GM18909 (cell line): ENCODE measurements around the gene RNF11.
A peak's percentile ranks its signal among the peaks of the same experiment; 100 is the strongest.

Source experiments
- ATAC-seq: cut with Tn5 transposase; IDR thresholded peaks from one replicate; pipeline ENCODE4 v1.9.1; 2021; ENCODE audit warnings: mild to moderate bottlenecking; ENCODE audit not compliant: unreplicated experiment, poor library complexity

The RNF11 gene

DNA sequence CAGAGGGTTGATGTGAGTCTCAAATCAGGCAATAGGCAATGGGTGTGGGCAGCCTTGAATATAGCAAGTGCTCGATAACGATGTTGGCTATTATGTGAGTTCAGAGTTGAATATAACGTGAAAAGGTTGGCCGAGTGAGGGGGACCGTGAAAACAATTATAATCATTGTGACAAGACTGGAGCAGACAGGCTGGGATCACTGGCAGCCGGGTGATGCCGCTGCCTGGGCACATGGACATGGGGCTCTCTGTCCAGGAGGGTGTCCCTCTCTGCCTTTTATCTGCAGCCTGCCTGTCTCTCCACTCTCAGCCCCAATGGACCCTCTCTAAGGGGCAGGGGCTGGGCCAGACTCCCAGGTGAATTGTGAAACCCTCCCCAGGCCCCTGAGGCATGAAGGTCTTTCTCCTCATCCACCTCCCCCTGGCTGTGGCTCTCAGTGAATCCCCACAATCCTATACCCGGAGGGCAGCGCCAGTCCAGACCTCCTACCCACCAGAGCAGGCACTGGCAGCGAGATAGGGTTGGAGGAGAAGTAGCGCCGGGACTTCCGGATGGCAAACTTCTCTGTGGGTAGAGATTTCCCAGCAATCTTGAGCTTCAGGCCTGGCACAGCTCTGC lies 57.9 kb downstream of the RNF11 start:
- ATAC-seq, result no peak

DNA sequence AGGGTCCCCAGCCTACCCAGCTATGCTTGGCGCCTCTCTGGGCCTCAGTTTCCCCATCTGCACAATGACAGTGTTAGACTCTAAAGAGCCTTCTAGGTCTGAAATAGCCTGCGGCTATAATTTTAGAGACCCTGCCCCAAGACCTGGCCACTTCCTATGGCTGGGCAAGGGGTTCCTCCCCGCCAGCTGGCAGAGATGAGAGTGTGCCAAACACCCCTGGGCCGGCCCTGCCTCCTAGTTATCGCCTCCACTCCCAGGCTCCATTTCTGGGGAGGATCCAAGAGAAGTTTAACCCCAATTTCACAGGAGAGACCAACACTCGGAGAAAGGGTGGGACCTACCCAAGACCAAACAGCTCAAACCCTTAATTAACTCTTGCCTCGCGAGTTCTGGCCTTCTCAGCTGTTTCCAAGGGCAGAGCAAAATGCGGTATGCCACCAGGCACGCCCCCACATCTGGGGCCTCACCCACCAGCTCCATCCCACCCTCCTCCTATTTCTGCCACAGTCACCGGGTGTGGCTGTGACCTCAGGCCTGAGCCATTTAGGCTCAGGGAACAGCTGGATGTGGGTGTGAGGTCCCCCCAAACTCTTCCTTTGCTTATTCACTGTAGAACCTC lies 58.6 kb downstream of the RNF11 start:
- no peak for ATAC-seq

DNA sequence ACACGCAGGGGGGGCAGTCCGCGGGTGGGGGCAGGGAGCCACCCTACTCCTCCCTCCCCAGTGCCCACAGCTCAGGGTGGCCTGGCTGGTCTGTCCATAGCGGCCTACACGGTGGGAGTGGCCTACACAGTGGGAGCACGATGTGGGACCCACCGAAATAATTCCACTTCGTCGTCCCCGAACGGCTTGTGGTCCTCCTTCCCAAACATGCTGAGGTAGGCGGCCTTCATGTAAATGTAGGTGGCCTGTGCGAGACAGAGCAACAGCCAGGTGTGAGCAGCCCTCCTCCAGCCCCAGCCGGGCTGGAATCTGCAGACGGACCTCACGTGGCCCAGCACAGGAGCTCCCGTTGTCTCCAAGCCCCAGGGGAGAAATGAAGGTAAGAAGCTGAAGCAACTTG lies 59.9 kb downstream of the RNF11 start:
- ATAC-seq, result no peak

DNA sequence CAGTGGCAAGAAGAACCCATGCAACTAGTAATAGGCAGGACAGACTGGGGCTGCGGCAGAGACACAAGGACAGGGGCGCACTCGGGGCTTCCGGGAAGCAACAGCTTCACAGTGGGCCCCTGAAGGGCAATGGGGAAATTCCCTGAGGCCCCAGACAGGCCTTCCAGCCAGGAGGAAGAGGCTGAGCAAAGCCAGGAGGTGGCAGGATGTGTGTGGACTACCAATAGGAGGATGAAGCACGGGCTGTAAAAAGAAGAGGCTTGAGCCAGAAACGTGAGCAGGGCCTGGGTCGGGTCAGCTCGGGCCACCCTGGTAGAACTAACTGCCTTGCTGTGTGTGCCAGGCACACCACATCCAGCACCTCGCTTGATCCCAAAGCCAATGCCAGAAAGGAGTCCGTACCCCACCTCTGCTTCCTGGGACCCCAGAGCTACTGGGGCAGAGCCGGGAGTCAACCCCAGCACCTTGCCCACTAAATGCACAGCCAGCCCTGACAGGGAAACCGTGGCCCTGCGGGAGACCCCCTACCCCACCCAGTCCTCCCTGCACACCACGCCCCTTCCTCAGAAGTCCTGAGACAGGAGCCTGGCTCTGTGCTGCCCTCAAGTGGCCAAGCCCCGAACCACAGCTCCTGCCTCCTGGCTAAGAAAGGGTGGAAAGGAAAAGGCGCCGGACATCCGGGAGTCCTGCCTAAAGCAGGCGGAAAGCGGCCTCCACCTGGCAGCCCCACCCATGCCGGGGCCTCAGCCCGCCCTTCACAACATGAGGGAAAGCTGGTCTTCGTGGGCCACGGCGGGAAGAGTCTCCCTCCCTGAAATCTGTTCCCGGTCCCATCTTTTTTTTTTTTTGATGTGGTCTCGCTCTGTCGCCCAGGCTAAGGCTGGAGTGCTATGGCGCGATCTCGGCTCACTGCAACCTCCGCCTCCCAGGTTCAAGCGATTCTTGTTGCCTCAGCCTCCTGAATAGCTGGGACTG lies 60.6 kb downstream of the RNF11 start:
- ATAC-seq, result peak; percentile 66

DNA sequence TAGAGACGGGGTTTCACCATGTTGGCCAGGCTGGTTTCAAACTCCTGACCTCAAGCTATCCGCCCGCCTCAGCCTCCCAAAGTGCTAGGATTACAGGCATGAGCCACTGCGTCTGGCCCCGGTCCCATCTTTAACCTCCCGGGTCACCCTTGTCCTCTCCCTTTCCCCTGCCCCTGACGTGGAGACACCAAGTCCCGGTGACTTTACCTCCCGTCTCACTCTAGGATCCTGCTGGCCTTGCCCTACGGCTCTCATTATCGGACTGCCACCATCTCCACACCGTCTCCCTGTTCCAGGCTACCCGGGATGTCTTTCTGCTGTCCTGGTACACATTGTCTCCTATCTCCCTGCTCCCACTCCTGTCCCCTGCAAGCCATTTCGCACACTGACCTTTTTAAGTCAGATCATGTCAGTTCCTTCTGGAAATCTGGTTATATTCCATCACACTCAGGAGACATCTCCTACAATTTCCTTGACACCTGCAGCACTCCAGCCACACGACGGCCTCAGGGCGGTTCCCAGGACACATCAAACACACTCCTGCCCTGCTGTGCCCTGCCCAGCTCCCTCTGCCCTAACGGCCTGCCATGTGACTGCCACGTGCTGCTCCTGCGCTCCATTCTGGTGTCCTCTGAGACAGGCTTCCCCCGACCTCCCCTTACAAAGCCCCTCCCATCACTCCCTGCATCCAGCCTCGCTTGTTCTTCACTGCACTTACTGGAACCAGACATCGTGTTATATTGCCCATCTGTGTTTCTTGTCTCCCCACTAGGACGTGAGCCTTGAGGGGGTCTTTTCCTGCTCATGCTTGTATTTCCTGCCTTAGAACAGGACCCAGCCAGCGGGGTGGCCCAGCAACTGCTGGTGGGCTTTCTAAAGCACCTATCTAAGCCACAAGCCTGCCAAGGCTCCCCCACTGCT lies 61.6 kb downstream of the RNF11 start:
- no peak for ATAC-seq

DNA sequence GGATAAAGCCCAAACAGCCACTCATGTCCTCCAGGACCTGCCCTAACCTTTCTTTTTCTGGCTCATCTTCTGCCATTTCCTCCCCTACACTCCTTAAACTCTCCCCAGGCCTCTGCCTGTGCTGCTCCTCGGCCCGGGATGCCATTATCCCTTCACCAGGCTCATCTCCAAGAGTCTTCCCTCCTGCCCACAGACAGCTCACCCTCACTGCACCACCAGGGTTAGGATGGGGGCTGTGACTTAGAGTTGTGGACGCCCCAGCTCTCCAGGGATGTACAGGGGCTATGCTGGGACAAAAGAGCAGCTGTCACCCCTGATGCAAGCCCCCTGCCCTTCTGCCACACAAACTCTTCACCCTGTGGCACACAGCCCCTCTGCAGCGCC lies 62.2 kb downstream of the RNF11 start:
- ATAC-seq, result no peak

DNA sequence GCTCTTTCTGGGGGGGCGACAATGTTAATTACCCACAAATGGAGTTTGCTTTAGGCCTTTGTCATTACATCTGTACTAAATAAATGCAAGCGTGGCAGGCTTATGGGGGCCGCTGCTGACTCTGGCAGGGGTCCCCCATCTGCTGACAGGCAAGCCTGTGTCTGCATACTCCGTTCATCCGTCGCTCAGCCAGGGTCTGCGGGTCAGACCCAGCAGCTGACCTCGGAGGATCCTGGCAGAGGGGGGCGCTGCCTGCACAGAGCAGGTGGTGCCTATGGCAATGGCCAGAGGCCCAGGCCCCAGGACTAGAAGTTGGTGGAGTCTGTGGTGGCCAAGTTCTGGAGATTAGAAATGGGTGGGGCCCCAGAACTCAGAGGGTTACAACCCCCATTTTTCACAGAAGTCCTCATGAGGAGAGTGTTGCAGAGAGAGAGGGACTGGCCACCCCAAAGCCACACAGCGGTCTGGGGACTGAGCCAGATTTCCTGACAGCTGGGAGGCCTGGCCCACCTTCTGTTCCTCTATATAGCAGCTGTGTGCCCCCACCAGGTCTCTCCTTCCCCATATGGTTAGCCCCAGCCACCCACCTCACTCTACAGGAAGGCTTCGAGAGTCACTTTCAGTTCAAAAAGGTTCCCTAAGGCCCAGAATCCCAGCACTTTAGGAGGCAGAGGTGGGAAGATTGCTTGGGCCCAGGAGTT lies 63.3 kb downstream of the RNF11 start:
- no peak for ATAC-seq

DNA sequence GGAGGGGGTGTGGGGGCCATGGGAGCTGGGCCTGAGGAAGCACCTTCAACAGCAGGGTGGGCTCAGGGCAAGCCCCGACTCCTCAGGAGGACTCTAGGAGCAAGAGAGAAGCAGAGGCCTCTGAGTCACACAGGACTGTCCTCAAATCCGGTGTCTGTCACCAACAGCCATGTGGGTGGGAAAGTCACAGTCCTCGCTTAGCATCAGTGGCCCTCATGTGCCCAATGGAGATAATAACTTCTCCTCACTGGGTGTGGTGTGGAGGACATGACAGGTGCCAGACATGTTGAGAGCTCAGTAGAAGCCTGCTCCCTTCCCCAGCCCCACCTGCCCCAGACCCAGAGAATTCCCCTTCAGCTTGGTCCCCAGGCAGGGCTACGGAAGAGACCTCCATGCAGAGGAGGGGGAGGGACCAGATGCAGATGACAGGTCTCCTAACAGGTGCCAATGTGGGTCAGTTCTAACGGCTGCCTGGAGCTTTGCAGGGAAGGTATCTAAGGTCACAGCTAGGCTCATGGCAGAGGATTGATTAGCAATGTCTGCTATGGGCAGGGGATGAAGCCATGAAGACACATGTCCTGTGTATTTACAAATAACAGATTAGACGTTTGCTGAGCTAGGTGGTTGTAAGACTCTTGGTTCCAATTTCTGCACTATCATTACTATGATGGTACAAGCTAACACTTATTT lies 64.1 kb downstream of the RNF11 start:
- ATAC-seq, result no peak

DNA sequence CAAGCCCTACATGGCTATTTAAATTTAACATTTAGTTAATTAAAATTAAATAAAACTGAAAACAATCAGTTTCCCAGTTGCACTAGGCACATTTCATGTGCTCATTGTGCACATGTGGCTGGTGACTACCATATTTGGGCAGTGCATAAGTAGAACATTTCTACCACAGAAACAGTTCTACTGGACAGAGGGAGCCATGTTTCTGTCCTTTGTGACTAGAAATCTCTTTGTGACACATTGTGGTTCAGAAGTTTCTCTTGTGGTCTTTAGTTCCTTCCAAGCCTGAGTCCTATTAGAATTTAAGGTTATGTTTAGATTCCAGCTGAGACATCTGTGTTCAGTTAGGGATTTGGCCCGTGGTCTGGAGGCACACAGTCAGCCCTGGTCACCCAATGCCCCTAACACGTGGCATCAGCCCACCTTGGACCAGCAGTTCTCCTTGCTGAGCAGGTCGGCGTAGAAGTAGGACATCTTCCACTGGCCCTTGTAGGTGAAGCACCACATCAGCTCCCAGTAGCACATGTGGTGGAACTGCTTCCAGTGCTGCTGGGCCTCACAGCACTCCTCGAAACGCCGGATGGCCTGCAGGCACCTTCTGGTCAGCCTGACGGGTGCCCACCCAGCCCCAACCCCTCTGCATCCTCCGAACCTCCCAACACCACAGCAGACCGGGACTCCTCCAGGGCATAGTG lies 65.2 kb downstream of the RNF11 start:
- peak; percentile 34 for ATAC-seq

DNA sequence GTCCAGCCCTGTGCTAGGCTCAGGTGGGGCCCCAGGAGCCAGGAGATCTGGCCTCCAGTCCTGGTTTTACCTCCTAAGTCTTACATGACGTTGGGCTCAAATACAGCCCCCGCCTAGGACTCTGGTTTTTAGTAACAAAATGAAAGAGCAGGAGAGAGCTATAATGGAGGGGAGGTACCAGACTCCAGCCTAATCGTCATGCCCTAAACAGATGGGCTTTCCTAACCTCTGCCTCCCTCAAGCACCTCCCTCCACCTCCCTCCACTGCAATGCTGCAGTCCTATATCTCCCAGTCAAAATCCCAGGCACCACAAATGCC lies 65.7 kb downstream of the RNF11 start:
- ATAC-seq, result no peak

DNA sequence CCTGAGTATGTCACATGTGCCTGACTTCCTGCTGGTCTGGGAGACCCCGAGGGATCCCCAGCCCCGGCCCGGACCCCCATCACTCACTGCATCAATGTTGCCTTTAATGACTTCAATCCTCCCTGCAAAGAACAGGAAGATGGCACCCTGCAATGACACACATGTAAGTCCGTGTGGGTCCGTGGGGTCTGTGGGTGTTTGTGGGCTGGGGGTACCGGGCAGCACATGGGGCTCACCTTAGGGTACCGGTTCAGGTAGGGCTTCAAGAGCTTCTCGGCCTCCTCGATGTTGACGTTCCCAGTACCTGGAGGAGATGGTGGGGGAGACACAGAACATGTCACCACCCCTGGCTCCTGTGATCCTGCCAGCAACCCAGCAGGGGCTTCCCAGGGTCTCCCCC lies 66.2 kb downstream of the RNF11 start:
- no peak for ATAC-seq

DNA sequence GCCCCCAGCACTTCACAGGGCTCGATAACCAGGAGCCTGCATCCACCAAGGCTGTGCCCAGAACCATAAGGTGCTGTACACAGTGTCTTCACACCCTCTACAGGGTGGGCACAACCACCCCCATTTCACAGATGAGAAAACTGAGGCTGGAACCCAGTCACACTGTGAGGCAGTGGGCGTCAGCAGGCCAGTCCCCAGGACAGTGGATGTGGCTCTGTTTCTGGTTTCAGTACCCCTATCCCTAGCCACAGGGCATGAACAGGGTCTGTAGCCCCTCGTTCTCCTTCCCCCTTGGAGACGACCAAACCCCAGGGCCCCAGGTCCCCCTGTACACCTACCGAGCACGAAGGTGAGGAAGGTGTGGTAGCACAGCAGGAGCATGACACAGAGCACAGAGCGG lies 66.7 kb downstream of the RNF11 start:
- no peak for ATAC-seq

DNA sequence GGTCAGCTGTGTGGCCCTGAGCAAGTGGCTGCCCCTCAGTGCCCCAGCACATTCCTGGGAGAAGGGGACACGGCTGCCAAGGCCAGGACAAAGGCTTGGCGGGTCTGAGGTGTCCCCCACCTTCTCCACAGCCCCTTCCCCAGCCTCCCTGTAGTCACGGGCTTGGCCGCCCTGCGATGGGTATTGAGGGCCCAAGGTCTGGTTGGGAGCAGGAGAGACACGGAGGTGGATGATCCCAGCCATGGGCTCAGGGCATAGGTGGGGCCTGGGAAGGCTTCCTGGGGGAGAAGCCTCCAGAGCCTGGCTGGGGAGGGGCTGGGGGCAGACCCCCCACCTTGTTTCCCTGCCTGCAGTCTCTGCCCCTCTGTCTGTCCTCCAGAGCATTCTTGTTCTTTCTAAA lies 67.2 kb downstream of the RNF11 start:
- no peak for ATAC-seq

DNA sequence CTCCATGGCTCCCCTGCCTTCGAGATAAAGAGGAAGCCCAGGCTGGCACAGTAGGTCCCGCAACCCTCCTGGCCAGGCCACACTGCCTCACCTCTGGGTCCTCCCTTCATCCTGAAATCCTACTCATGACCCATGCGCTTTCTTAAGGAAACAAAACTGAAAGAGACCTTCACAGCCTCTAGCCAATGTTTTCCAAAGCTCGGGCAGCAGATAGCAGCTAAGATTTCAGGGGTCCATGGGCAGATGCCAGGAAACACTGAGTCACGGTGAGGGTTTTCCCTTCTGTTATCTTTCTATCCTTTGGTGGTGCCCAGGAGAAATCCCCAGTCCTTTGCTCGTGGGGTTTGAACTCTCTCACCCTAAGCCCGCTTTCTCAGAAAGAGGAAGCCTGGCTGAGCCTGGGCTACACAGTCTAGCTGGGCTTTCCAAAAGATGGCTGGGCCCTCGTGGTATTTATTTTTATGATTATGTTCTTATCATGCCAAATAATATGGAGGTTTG lies 67.7 kb downstream of the RNF11 start:
- ATAC-seq, result no peak

DNA sequence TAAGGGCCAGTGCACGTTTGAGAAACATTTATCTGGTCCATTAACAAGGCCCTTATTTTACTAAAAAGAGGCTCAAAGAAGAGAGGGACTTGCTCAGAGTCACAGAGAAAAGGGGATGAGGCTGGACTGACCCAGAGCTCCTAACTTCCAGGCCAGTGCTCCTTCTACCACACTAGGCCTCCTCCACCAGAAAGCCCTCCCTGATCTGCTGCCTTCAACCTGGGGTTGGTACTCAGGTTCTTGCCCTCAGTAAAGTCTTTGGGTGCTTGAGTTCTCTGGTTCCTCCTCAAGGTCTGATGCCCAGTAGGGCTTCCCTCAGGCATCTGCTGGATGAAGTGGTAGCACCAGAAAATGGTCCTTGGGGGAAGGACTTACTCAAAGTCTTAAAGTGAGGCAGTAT lies 68.3 kb downstream of the RNF11 start:
- ATAC-seq, result no peak

DNA sequence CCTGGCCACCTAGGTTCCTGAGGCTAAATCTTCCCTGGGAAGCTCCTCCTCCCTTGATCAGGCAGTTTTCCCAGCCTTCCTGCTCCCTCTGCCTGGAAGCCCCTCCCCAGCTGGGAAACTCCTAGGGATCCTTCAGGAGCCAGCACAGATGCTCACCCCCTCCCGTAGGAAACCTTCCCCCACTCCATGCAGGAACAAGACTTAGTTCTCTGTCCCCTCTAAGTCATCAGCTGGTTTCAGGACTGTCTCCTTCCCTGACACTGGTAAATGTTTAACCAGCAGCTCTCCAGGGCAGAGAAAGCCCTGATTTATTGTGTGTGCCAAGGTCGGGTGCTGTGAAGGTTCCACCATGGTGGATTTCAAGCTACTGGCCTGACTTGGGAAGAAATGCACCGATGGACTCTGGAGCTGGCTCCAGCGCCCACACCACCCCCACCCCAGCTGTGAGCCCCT lies 69.3 kb downstream of the RNF11 start:
- ATAC-seq, result no peak

DNA sequence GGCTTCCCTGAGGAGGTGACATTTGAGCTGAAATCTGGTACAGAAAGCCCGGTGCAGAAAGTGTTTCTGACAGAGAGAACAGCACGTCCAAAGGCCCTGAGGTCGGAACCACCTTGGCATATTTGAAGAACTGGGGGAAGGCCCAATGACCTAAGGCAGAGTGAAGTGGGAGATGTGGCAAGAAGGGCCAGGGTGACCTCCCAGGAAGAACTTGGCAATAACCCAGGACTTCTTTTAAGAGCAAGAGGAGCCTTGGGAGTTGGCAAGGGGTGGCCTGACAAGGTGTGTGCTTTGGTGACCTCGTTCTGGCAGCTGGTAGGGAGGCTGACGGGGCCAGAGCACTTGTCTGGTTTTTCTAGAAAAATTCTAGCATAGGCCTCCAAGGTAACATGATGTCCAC lies 70.9 kb downstream of the RNF11 start:
- no peak for ATAC-seq

DNA sequence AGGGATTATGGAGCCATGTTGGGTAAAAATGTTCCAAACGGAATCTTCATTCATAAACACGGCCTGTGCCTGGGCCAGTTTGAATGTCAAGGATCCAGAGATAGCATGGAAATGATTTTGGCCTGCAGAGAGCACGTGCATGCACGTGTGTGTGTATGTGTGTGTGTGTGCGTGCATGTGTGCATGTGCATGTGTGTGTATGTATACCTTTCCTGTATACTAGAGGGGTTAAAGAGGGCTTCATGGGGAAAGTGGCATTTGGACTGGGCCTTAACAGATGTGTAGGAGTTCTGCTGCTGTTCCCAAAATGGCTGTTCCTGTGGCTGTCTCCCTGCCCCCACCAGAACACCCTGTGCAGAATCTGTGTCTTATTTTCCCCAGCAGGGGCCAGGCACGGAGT lies 72.6 kb downstream of the RNF11 start:
- ATAC-seq, result no peak

DNA sequence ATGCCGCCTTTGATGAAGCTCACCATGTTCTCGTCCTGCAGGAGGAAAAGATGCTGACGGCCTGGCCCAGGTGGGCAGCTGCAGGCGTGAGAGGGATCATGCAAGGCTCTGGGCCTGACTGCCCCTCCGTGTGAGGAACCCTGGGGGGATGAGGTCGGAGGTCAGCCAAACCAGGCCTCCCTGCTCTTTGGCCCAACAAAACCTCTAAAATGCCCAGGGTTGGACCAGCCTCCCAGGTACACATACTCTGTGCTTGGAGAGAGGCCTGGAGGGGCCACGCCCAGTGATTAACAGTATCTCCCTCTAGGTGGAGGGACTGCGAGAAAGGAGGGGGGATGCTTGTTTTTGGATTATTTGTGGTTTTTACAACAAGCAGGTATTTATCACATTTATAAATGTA lies 73.2 kb downstream of the RNF11 start:
- ATAC-seq, result no peak
